ENCODE data around the gene STUM.

DNA sequence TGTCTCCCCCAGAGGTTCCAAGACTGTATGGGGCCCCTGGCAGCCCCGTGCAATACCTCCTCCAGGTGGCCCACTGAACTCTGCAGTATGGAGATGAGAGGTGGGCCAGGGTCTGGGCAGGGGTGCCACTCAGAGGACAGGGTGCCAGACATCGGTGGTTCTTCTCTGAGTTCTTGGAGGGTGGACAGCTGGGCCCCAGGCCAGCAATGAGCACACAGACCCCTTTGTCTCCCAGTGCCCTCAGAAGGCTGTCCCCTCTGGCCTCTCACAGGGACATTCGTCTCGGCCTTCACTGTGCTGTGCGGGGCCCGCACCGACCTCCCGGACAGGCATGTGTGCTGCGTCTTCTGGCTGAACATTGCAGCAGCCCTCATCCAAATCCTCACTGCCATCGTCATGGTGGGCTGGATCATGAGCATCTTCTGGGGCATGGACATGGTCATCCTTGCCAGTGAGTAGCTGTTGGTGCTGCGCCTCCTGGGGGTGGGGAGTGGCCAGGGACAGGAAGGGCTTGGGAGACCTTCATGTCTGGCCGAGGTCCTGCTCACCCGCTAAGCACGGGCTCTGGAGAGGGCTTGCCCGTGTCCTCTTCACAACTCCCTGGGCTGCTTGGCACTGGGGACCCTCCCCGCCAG lies 48.1 kb downstream of the STUM start:
- no peak for TF ChIP-seq POLR2A (IDR thresholded peaks at IDR 0.05; ENCODE audit: low read depth, low read length)
- TF ChIP-seq POLR2AphosphoS5 (IDR thresholded peaks at IDR 0.05; ENCODE audit: low read depth, low read length): no peak
- no peak for TF ChIP-seq SPI1 (IDR thresholded peaks at IDR 0.05; ENCODE audit: low read depth, low read length)

Data from GM12891 (cell line).